GM12878 (cell line): ENCODE results near the gene LCOR. TPM values are rescaled to one million over a fixed set of nuclear protein-coding genes. Genes with fewer than 3 reads are reported as not detected.
A peak's percentile ranks its signal among the peaks of the same experiment; 100 is the strongest.

Experiments used
- ATAC-seq: fragments of 200-7000 bp; cut with Tn5 transposase; 3 replicates; pipeline ENCODE4 v1.9.1; 2020; ENCODE audit warnings: mild to moderate bottlenecking, moderate library complexity
- BruUV-seq: library from RNA; stranded (reverse); fragments of 400-500 nt; replicated peaks from 2 replicates; lab custom pipeline; 2021; lab: Mats Ljungman, UMichigan
- CTCF ChIA-PET: fragments of 300-600 bp; sonication (Branson Sonifier 250); formaldehyde crosslinking; extraction: SDS; loops from one replicate; lab custom pipeline; 2021; ENCODE audit warnings: inconsistent platforms; lab: Yijun Ruan, JAX
- POLR2A ChIA-PET: fragments of 350-600 bp; formaldehyde crosslinking; extraction: SDS; loops from one replicate; lab custom pipeline; 2021; ENCODE audit warnings: inconsistent platforms; lab: Charles Lee
- RAD21 ChIA-PET: fragments of 300-600 bp; sonication (Branson Sonifier 250); formaldehyde crosslinking; loops from one replicate; lab custom pipeline; 2023; ENCODE audit warnings: antibody characterized with exemption; ENCODE audit not compliant: unreplicated experiment; lab: Charles Lee
- SMC1A ChIA-PET: fragments of 300-600 bp; sonication (Branson Sonifier 250); formaldehyde crosslinking; loops from one replicate; lab custom pipeline; 2023; ENCODE audit not compliant: unreplicated experiment, uncharacterized antibody; lab: Charles Lee
- DNase-seq: peaks from one replicate; pipeline ENCODE4 v3.0.0-alpha.2; 2011; ENCODE audit warnings: low read depth, low spot score
- FAIRE-seq: peaks from 3 replicates; lab custom pipeline; 2011; peaks lifted over from hg19 to GRCh38; lab: Jason Lieb, UNC
- H2AFZ ChIP-seq: 2 replicates; pipeline ENCODE4 v1.6.0; 2011; ENCODE audit warnings: low read depth, low read length, control low read depth; ENCODE audit not compliant: control insufficient read depth
- H3K27ac ChIP-seq: 2 replicates; pipeline ENCODE4 v1.5.1; 2011; ENCODE audit warnings: control low read depth; ENCODE audit not compliant: control insufficient read depth, insufficient read depth
- H3K27me3 ChIP-seq, 2 experiments: replicated peaks in 1 of 2; 2 replicates each; pipeline versions ENCODE4 v1.6.0 to v1.6.1; 2011; ENCODE audit warnings: low read length in 1 of 2; ENCODE audit not compliant: control insufficient read depth in 2 of 2, insufficient read depth in 2 of 2
- H3K36me3 ChIP-seq, 2 experiments: 2 replicates each; pipeline ENCODE4 v1.5.1; 2011; ENCODE audit warnings: low read length in 1 of 2; ENCODE audit not compliant: control insufficient read depth in 2 of 2, insufficient read depth in 2 of 2
- H3K4me1 ChIP-seq: 2 replicates; pipeline ENCODE4 v1.6.1; 2011; ENCODE audit warnings: mild to moderate bottlenecking, low read length, moderate library complexity, mixed read lengths; ENCODE audit not compliant: control insufficient read depth, insufficient read depth
- H3K4me2 ChIP-seq: 2 replicates; pipeline ENCODE4 v1.6.0; 2011; ENCODE audit warnings: control low read depth; ENCODE audit not compliant: control insufficient read depth, insufficient read depth
- H3K4me3 ChIP-seq: fragments of 200-600 bp; sonication (generic); 2 replicates; pipeline ENCODE4 v1.5.1; 2016
- H3K79me2 ChIP-seq: 2 replicates; pipeline ENCODE4 v1.6.0; 2011; ENCODE audit warnings: low read length; ENCODE audit not compliant: control insufficient read depth, insufficient read depth
- H3K9ac ChIP-seq: 2 replicates; pipeline ENCODE4 v1.8.0; 2011; ENCODE audit warnings: low read length, control low read depth, mixed read lengths; ENCODE audit not compliant: control insufficient read depth, insufficient read depth
- H3K9me3 ChIP-seq: replicated peaks from 3 replicates; pipeline ENCODE4 v1.5.1; 2011; ENCODE audit warnings: mild to moderate bottlenecking, low read length; ENCODE audit not compliant: control insufficient read depth, insufficient read depth
- H4K20me1 ChIP-seq: 2 replicates; pipeline ENCODE4 v1.6.0; 2011; ENCODE audit not compliant: control insufficient read depth, insufficient read depth
- ATF7 ChIP-seq: fragments of 450-650 bp; IDR thresholded peaks from 2 replicates; pipeline ENCODE4 v1.6.1; 2016; ENCODE audit warnings: low read depth, mild to moderate bottlenecking
- CTCF ChIP-seq, 3 experiments: IDR thresholded peaks in 2 of 3; conservative IDR thresholded peaks in 1 of 3; 2 replicates each; pipeline ENCODE4 v1.5.1; 2011; ENCODE audit warnings: low read depth in 3 of 3, low read length in 3 of 3, mild to moderate bottlenecking in 3 of 3, control low read depth in 2 of 3, moderate library complexity in 2 of 3, inconsistent platforms in 1 of 3, mixed read lengths in 1 of 3; ENCODE audit not compliant: control insufficient read depth in 2 of 3, insufficient read depth in 1 of 3; ENCODE audit errors: extremely low read depth in 1 of 3
- FOXK2 ChIP-seq: fragments of 450-650 bp; IDR thresholded peaks from 2 replicates; pipeline ENCODE4 v1.6.1; 2017; ENCODE audit warnings: mild to moderate bottlenecking, moderate library complexity
- KAT2A ChIP-seq: conservative IDR thresholded peaks from 2 replicates; pipeline ENCODE4 v1.6.1; 2011; ENCODE audit warnings: low read depth, low read length; ENCODE audit not compliant: control insufficient read depth
- NBN ChIP-seq: fragments of 450-650 bp; IDR thresholded peaks from 2 replicates; pipeline ENCODE4 v1.6.1; 2016
- NRF1 ChIP-seq: conservative IDR thresholded peaks from 2 replicates; pipeline ENCODE4 v1.6.1; 2011; ENCODE audit warnings: mild to moderate bottlenecking, low read depth, low read length, improper control_type of control experiment
- POLR2AphosphoS2 ChIP-seq: IDR thresholded peaks from 2 replicates; pipeline ENCODE4 v1.6.1; 2011; ENCODE audit warnings: low read depth, mild to moderate bottlenecking, low read length, improper control_type of control experiment, moderate library complexity
- POU2F2 ChIP-seq: IDR thresholded peaks from 3 replicates; pipeline ENCODE4 v1.6.1; 2011; ENCODE audit warnings: low read depth, mild to moderate bottlenecking, low read length, borderline replicate concordance
- RAD21 ChIP-seq: IDR thresholded peaks from 2 replicates; pipeline ENCODE4 v1.6.1; 2011; ENCODE audit warnings: mild to moderate bottlenecking, low read depth, low read length, moderate library complexity; ENCODE audit not compliant: insufficient read depth
- WGBS: methylation state at CpG from one replicate; pipeline ENCODE4 v1.1.6; 2016; ENCODE audit warnings: low lambda C conversion rate; ENCODE audit not compliant: insufficient replicate concordance, insufficient coverage; ENCODE audit errors: missing lambda C conversion rate; 5-methylcytosine and 5-hydroxymethylcytosine counted together
- in situ Hi-C: fragments of 300-500 bp; cut with MboI; formaldehyde crosslinking; loops from 9 replicates; pipeline ENCODE4 v1.14.3; 2018; ENCODE audit warnings: mixed read lengths
- intact Hi-C: fragments of 100-400 bp; cut with micrococcal nuclease; formaldehyde crosslinking; loops from one replicate; pipeline ENCODE4 v1.14.2; 2022; ENCODE audit not compliant: unreplicated experiment
- polyA plus RNA-seq, 11 experiments: library from polyadenylated mRNA; depleted of rRNA in 4 of 11; unstranded in 6 of 11; stranded (reverse) in 5 of 11; fragments of >200 nt; fragmentation: Nextera tagmentation in 4 of 11; fragmentation: Illumina TruSeq in 1 of 11; extraction: Ambion mirVana in 4 of 11; extraction: Trizol in 1 of 11; gene quantifications; 1 replicate in 1 of 11; 2 replicates in 10 of 11; pipeline versions ENCODE4 v1.2.1 to v1.2.3, GENCODE V29; 2011 to 2016; ENCODE audit warnings: inconsistent platforms in 2 of 11, missing spikeins in 2 of 11, low read depth in 1 of 11
- total RNA-seq, 4 experiments: library from RNA; depleted of rRNA in 3 of 4; stranded (reverse); fragments of >200 nt in 3 of 4; fragmentation: Illumina TruSeq in 1 of 4; extraction: Trizol in 1 of 4; gene quantifications; 2 replicates each; pipeline versions ENCODE4 v1.2.1 to v1.2.3, GENCODE V29; 2013 to 2021
- TF ChIP-seq, protein P1 (sequence below): IDR thresholded peaks from 2 replicates; pipeline ENCODE4 v1.6.1; 2011; ENCODE audit warnings: mild to moderate bottlenecking, low read depth, low read length, moderate library complexity; ENCODE audit not compliant: insufficient replicate concordance
- TF ChIP-seq, protein P2 (sequence below): fragments of 150-350 bp; IDR thresholded peaks from 2 replicates; pipeline ENCODE4 v1.6.1; 2016; ENCODE audit warnings: low read depth, low read length

LCOR gene
- total and polyA plus RNA-seq, 10 of the 15 experiments (the other 5 are each of a cell fraction or from before 2014, with no cell fraction given) = 1.6 to 22.0 (median 13.2) TPM

- ChIA-PET RAD21 (interaction anchor here (0.7 to 3.7 kb wide), 13 partner anchors 9 to 192 kb away, joined by 3 to 43 read pairs (median 3); no protein-coding TSS in a partner anchor), POLR2A (interaction anchor here (0.6 kb wide), 1 partner anchor 113 kb away, joined by 3 read pairs; no protein-coding TSS in a partner anchor), CTCF (interaction anchor here (0.6 to 3.9 kb wide), 41 partner anchors 7 to 165 kb away, joined by 3 to 110 read pairs (median 4); no protein-coding TSS in a partner anchor), SMC1A (interaction anchor here (0.8 to 4.4 kb wide), 18 partner anchors 9 to 536 kb away, joined by 3 to 70 read pairs (median 4); no protein-coding TSS in a partner anchor)
- no peak overlapping the region for H3K4me3 ChIP-seq
- H3K27ac ChIP-seq = peak overlapping the region; percentile 24; the same call in 1 of the 2 replicates
- 75% methylated on average over 13 of the region's 13 CpGs for whole genome bisulfite sequencing
- H2AFZ ChIP-seq = no peak overlapping the region
- FAIRE-seq (no peak), DNase-seq (peak; percentile 28), ATAC-seq (peak; percentile 84)
- no peak overlapping the region for H3K4me2 ChIP-seq
- no peaks in the 10 kb centered on the region for H3K9me3 ChIP-seq
- H3K4me1 ChIP-seq = 0 out of 2 replicates have a peak, but pooled peaks cover 3% of the 10 kb centered on the region
- in situ Hi-C loops (no loop called here), intact Hi-C loops (loop anchor here (1.0 to 5.0 kb wide), 2 partner anchors 78 to 115 kb away; partner anchors contain the start of gene LCOR)
- H3K9ac ChIP-seq = no peak overlapping the region
- no peaks in the 10 kb centered on the region for H4K20me1 ChIP-seq
- H3K36me3 ChIP-seq = peaks cover 2 to 5% of the 10 kb centered on the region in 2 experiments
- TSS peak; percentile 6 for BruUV-seq
- peaks cover 21% of the 10 kb centered on the region for H3K79me2 ChIP-seq
- no peaks in the 10 kb centered on the region for H3K27me3 ChIP-seq
- TF ChIP-seq NBN (no peak), POLR2AphosphoS2 (no peak), POU2F2 (no peak), KAT2A (no peak), ATF7 (0 out of 2 replicates have a peak, but pooled peaks have one; percentile 14), CTCF (IDR thresholded peaks at IDR 0.05 in 2 of 3, conservative IDR thresholded peaks at IDR 0.05 in 1 of 3; ENCODE audit: control insufficient read depth in 2 of 3, extremely low read depth in 1 of 3, insufficient read depth in 1 of 3, low read depth in 3 of 3, low read length in 3 of 3) (peak; percentile 65 to 67 (median 66)), RAD21 (peak; percentile 69), NRF1 (no peak), FOXK2 (no peak)
- TF ChIP-seq, protein P1, sequence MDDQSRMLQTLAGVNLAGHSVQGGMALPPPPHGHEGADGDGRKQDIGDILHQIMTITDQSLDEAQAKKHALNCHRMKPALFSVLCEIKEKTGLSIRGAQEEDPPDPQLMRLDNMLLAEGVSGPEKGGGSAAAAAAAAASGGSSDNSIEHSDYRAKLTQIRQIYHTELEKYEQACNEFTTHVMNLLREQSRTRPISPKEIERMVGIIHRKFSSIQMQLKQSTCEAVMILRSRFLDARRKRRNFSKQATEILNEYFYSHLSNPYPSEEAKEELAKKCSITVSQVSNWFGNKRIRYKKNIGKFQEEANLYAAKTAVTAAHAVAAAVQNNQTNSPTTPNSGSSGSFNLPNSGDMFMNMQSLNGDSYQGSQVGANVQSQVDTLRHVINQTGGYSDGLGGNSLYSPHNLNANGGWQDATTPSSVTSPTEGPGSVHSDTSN = no peak
- TF ChIP-seq, protein P2, sequence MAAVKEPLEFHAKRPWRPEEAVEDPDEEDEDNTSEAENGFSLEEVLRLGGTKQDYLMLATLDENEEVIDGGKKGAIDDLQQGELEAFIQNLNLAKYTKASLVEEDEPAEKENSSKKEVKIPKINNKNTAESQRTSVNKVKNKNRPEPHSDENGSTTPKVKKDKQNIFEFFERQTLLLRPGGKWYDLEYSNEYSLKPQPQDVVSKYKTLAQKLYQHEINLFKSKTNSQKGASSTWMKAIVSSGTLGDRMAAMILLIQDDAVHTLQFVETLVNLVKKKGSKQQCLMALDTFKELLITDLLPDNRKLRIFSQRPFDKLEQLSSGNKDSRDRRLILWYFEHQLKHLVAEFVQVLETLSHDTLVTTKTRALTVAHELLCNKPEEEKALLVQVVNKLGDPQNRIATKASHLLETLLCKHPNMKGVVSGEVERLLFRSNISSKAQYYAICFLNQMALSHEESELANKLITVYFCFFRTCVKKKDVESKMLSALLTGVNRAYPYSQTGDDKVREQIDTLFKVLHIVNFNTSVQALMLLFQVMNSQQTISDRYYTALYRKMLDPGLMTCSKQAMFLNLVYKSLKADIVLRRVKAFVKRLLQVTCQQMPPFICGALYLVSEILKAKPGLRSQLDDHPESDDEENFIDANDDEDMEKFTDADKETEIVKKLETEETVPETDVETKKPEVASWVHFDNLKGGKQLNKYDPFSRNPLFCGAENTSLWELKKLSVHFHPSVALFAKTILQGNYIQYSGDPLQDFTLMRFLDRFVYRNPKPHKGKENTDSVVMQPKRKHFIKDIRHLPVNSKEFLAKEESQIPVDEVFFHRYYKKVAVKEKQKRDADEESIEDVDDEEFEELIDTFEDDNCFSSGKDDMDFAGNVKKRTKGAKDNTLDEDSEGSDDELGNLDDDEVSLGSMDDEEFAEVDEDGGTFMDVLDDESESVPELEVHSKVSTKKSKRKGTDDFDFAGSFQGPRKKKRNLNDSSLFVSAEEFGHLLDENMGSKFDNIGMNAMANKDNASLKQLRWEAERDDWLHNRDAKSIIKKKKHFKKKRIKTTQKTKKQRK = no peak
These were observed 78.6 kb downstream of the LCOR start for GRCh38 chr10:96910488-96911395.
